Iris pigment epithelial cell (primary cell): ENCODE data around the gene NBAS.
"Not testable (repeated sequence)": the region's sequence is repeated elsewhere in the genome, so short reads cannot be mapped to it uniquely, and the experiment has no call there.

Source experiments
- DNase-seq: peaks from one replicate; pipeline ENCODE4 v3.0.0-alpha.2; 2011; ENCODE audit warnings: low read depth

NBAS gene

GRCh38 chr2:15460112-15460620, 101.0 kb downstream of the NBAS start:
- no peak for DNase-seq

GRCh38 chr2:15458277-15458676, 102.9 kb downstream of the NBAS start:
- no peak for DNase-seq

GRCh38 chr2:15457868-15458267, 103.3 kb downstream of the NBAS start:
- no peak for DNase-seq

GRCh38 chr2:15456352-15456751, 104.8 kb downstream of the NBAS start:
- no peak for DNase-seq

- no peak for DNase-seq
Observed at GRCh38 chr2:15450808-15451207, 110.3 kb downstream of the NBAS start.

- no peak for DNase-seq
Observed at GRCh38 chr2:15449556-15450236, 111.4 kb downstream of the NBAS start.

GRCh38 chr2:15448250-15448839, 112.8 kb downstream of the NBAS start:
- DNase-seq: no peak

GRCh38 chr2:15447381-15447780, 113.8 kb downstream of the NBAS start:
- no peak for DNase-seq

GRCh38 chr2:15446961-15447360, 114.2 kb downstream of the NBAS start:
- no peak for DNase-seq

- no peak for DNase-seq
Observed at GRCh38 chr2:15445891-15446562, 115.1 kb downstream of the NBAS start.

- DNase-seq: not testable (repeated sequence)
Observed at GRCh38 chr2:15439768-15440524, 121.2 kb downstream of the NBAS start.

- not testable (repeated sequence) for DNase-seq
Observed at GRCh38 chr2:15439366-15439765, 121.8 kb downstream of the NBAS start.

GRCh38 chr2:15436195-15436594, 124.9 kb downstream of the NBAS start:
- no peak for DNase-seq

GRCh38 chr2:15435474-15435873, 125.7 kb downstream of the NBAS start:
- DNase-seq: no peak

GRCh38 chr2:15432642-15433256, 128.4 kb downstream of the NBAS start:
- no peak for DNase-seq

GRCh38 chr2:15429032-15429431, 132.1 kb downstream of the NBAS start:
- no peak for DNase-seq

- DNase-seq: no peak
Observed at GRCh38 chr2:15427987-15428386, 133.1 kb downstream of the NBAS start.

GRCh38 chr2:15426606-15427005, 134.5 kb downstream of the NBAS start:
- DNase-seq: no peak

- no peak for DNase-seq
Observed at GRCh38 chr2:15425712-15426111, 135.4 kb downstream of the NBAS start.

GRCh38 chr2:15421753-15422152, 139.4 kb downstream of the NBAS start:
- no peak for DNase-seq

- no peak for DNase-seq
Observed at GRCh38 chr2:15415748-15416147, 145.4 kb downstream of the NBAS start.

- DNase-seq: no peak
Observed at GRCh38 chr2:15412779-15413178, 148.4 kb downstream of the NBAS start.
